Ishikawa (cell line): ENCODE measurements around the gene SNX19.

Experiments used
- CEBPB ChIP-seq: IDR thresholded peaks from 2 replicates; pipeline ENCODE4 v1.6.1; 2012
- CREB1 ChIP-seq: IDR thresholded peaks from 2 replicates; pipeline ENCODE4 v1.6.1; 2012; ENCODE audit warnings: low read depth
- EGR1 ChIP-seq: IDR thresholded peaks from 2 replicates; pipeline ENCODE4 v1.6.1; 2012
- EP300 ChIP-seq: IDR thresholded peaks from 2 replicates; pipeline ENCODE4 v1.6.1; 2012; ENCODE audit warnings: borderline replicate concordance
- FOXM1 ChIP-seq: IDR thresholded peaks from 2 replicates; pipeline ENCODE4 v1.6.1; 2012; ENCODE audit warnings: low read depth, borderline replicate concordance
- TAF1 ChIP-seq: IDR thresholded peaks from 2 replicates; pipeline ENCODE4 v1.6.1; 2012; ENCODE audit warnings: low read depth, mild to moderate bottlenecking
- TCF12 ChIP-seq: IDR thresholded peaks from 2 replicates; pipeline ENCODE4 v1.6.1; 2012; ENCODE audit warnings: low read depth
- TEAD4 ChIP-seq: IDR thresholded peaks from 2 replicates; pipeline ENCODE4 v1.6.1; 2012
- YY1 ChIP-seq: IDR thresholded peaks from 2 replicates; pipeline ENCODE4 v1.6.1; 2012; ENCODE audit warnings: low read depth
- ZBTB7A ChIP-seq: IDR thresholded peaks from 2 replicates; pipeline ENCODE4 v1.6.1; 2012; ENCODE audit warnings: low read depth
- TF ChIP-seq, protein P1 (sequence below): IDR thresholded peaks from 2 replicates; pipeline ENCODE4 v1.6.1; 2012; ENCODE audit warnings: low read depth, mild to moderate bottlenecking
- TF ChIP-seq, protein P2 (sequence below): IDR thresholded peaks from 2 replicates; pipeline ENCODE4 v1.6.1; 2012
- TF ChIP-seq, protein P3 (sequence below): IDR thresholded peaks from 2 replicates; pipeline ENCODE4 v1.6.1; 2012

DNA sequence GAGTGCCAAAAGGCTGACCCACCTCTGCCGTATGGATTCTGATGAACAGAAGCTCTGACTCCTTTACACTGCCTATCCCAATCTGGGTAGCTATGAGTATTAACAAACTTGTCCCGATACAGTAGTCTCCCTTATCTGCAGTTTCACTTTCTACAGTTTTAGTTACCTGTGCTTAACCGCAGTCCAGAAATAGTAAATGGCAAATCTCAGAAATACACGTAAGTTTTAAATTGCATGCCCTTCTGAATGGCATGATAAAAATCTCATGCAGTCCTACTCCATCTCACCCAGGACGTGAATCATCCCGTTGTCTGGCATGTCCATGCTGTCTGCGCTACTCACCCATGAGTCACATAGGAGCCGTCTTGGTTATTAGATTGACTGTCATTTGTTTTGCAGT lies 68.8 kb downstream of the SNX19 start:
- no peak for TF ChIP-seq TCF12
- TF ChIP-seq ZBTB7A = no peak
- TF ChIP-seq EGR1 = no peak
- TF ChIP-seq, protein P1, sequence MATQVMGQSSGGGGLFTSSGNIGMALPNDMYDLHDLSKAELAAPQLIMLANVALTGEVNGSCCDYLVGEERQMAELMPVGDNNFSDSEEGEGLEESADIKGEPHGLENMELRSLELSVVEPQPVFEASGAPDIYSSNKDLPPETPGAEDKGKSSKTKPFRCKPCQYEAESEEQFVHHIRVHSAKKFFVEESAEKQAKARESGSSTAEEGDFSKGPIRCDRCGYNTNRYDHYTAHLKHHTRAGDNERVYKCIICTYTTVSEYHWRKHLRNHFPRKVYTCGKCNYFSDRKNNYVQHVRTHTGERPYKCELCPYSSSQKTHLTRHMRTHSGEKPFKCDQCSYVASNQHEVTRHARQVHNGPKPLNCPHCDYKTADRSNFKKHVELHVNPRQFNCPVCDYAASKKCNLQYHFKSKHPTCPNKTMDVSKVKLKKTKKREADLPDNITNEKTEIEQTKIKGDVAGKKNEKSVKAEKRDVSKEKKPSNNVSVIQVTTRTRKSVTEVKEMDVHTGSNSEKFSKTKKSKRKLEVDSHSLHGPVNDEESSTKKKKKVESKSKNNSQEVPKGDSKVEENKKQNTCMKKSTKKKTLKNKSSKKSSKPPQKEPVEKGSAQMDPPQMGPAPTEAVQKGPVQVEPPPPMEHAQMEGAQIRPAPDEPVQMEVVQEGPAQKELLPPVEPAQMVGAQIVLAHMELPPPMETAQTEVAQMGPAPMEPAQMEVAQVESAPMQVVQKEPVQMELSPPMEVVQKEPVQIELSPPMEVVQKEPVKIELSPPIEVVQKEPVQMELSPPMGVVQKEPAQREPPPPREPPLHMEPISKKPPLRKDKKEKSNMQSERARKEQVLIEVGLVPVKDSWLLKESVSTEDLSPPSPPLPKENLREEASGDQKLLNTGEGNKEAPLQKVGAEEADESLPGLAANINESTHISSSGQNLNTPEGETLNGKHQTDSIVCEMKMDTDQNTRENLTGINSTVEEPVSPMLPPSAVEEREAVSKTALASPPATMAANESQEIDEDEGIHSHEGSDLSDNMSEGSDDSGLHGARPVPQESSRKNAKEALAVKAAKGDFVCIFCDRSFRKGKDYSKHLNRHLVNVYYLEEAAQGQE = no peak
- TF ChIP-seq TAF1 = no peak
- TF ChIP-seq EP300 = no peak
- TF ChIP-seq CREB1 = no peak
- TF ChIP-seq, protein P2, sequence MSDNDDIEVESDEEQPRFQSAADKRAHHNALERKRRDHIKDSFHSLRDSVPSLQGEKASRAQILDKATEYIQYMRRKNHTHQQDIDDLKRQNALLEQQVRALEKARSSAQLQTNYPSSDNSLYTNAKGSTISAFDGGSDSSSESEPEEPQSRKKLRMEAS = no peak
- no peak for TF ChIP-seq CEBPB
- no peak for TF ChIP-seq TEAD4
- TF ChIP-seq, protein P3, sequence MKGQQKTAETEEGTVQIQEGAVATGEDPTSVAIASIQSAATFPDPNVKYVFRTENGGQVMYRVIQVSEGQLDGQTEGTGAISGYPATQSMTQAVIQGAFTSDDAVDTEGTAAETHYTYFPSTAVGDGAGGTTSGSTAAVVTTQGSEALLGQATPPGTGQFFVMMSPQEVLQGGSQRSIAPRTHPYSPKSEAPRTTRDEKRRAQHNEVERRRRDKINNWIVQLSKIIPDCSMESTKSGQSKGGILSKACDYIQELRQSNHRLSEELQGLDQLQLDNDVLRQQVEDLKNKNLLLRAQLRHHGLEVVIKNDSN = no peak
- no peak for TF ChIP-seq FOXM1
- no peak for TF ChIP-seq YY1
